Esophagus squamous epithelium (tissue), 5 donors: ENCODE results near the gene SKOR1. TPM values are rescaled to one million over a fixed set of nuclear protein-coding genes. Genes with fewer than 3 reads are reported as not detected.

Experiments
- DNase-seq: peaks from one replicate; lab custom pipeline; 2025; lab: John Stamatoyannopoulos, UW
- H3K27ac ChIP-seq, 4 donors: fragments of 200-600 bp; sonication (generic); one replicate each; pipeline ENCODE4 v1.5.1; 2016 to 2019; ENCODE audit warnings: mild to moderate bottlenecking in 1 of 4
- H3K27me3 ChIP-seq, 4 donors: fragments of 200-600 bp; sonication (generic); 1 replicate in 3 of 4; 2 replicates in 1 of 4; pipeline versions ENCODE4 v1.5.1 to v1.6.0; 2017 to 2021; ENCODE audit warnings: antibody characterized with exemption in 1 of 4
- H3K36me3 ChIP-seq, 3 donors: fragments of 200-600 bp; sonication (generic); one replicate each; pipeline ENCODE4 v1.5.1; 2016 to 2019
- H3K4me1 ChIP-seq, 3 donors: fragments of 200-600 bp; sonication (generic); one replicate each; pipeline ENCODE4 v1.5.1; 2017 to 2019
- H3K4me3 ChIP-seq, 4 donors: fragments of 200-600 bp; sonication (generic); 1 replicate in 3 of 4; 2 replicates in 1 of 4; pipeline ENCODE4 v1.5.1; 2016 to 2019; ENCODE audit warnings: mild to moderate bottlenecking in 2 of 4, moderate library complexity in 1 of 4
- H3K9me3 ChIP-seq, 3 donors: fragments of 200-600 bp; sonication (generic); one replicate each; pipeline ENCODE4 v1.5.1; 2016 to 2019
- POLR2A ChIP-seq, 4 donors: fragments of 450-650 bp; IDR thresholded peaks; one replicate each; pipeline ENCODE4 v1.6.1; 2017; ENCODE audit warnings: antibody characterized with exemption in 4 of 4, mild to moderate bottlenecking in 4 of 4, moderate library complexity in 3 of 4
- WGBS, 2 donors: methylation state at CpG; one replicate each; pipeline ENCODE4 v1.1.5; 2018; 5-methylcytosine and 5-hydroxymethylcytosine counted together
- intact Hi-C: fragments of 100-400 bp; cut with DNase I; formaldehyde crosslinking; loops from one replicate; pipeline ENCODE4 v1.15.0; 2022
- total RNA-seq, 4 donors: library from RNA; depleted of rRNA; stranded (reverse); fragments of >200 nt; gene quantifications; one replicate each; pipeline ENCODE4 v1.1.0, GENCODE V29; 2016
- TF ChIP-seq, protein P1 (sequence below), 6 experiments: fragments of 450-650 bp in 4 of 6; fragments of 200-600 bp in 2 of 6; sonication (generic) in 2 of 6; IDR thresholded peaks; one replicate each; pipeline ENCODE4 v1.5.1; 2016 to 2019; ENCODE audit warnings: antibody characterized with exemption in 6 of 6, mild to moderate bottlenecking in 4 of 6, moderate library complexity in 4 of 6
- donor health status: DM: yes; HTN: yes; CAD: no.

The SKOR1 gene
- total RNA-seq, 4 donors from 2014 or later, result 0.09 to 0.76 (median 0.28) TPM

DNA sequence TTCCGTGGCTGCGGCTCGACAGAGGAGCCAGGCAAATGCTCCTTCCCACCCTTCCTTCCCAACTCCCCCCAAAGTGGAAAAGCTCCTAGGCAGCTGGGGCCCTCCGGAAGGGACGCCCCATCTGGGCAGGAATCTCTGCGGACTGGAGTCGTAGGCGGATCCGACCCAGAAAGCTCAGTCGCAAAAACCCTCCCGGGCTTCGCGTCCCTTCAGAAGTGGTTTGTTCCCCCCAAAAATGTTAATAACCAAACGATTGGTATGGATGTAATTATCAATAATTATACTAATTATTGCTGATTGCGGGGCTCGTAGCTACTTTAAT is 10.8 kb downstream of the SKOR1 start:
- 2 to 5% methylated on average over 10 to 16 of the region's 16 CpGs for WGBS, 2 donors
- Histone ChIP-seq H3K4me1 (peaks cover 44 to 68% (median 48%) of the 10 kb centered on the region in 3 donors), H3K36me3 (no peaks in the 10 kb centered on the region), H3K9me3 (no peaks in the 10 kb centered on the region), H3K4me3 (peak overlapping the region; percentile 23 to 68 (median 46)), H3K27me3 (peaks cover 15 to 58% (median 39%) of the 10 kb centered on the region in 4 donors), H3K27ac (no peak overlapping the region)
- DNase-seq, result no peak
- intact Hi-C loops, result loop anchor here (5.0 to 10.0 kb wide), 2 partner anchors 314 to 891 kb away; partner anchors contain the start of gene C15orf61
- no peak for TF ChIP-seq POLR2A (IDR thresholded peaks at IDR 0.05)
- TF ChIP-seq, protein P1, sequence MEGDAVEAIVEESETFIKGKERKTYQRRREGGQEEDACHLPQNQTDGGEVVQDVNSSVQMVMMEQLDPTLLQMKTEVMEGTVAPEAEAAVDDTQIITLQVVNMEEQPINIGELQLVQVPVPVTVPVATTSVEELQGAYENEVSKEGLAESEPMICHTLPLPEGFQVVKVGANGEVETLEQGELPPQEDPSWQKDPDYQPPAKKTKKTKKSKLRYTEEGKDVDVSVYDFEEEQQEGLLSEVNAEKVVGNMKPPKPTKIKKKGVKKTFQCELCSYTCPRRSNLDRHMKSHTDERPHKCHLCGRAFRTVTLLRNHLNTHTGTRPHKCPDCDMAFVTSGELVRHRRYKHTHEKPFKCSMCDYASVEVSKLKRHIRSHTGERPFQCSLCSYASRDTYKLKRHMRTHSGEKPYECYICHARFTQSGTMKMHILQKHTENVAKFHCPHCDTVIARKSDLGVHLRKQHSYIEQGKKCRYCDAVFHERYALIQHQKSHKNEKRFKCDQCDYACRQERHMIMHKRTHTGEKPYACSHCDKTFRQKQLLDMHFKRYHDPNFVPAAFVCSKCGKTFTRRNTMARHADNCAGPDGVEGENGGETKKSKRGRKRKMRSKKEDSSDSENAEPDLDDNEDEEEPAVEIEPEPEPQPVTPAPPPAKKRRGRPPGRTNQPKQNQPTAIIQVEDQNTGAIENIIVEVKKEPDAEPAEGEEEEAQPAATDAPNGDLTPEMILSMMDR (IDR thresholded peaks at IDR 0.05), result no peak

DNA sequence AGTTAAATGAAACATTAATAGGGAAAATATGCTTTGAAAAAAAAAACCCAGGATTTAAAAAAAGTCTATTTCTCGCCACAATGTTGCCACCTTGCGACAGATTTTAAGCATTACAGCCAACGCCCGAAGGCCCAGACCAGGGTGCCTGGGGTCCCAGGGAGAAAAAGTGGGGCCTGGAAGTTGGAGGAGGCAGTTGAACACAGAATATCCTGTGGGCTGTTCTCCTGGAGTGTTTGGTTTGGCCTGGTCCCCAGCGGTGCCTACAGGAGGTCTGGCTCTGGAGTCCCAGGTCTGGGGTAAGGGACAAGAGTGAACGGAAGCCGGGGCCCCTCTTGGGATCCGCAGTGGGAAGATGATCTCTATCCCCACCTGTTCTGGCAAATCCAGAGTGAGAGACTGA is 11.2 kb downstream of the SKOR1 start:
- Histone ChIP-seq H3K4me3 (peak overlapping the region; percentile 23 to 68 (median 46)), H3K4me1 (peaks cover 44 to 72% (median 52%) of the 10 kb centered on the region in 3 donors), H3K27me3 (peaks cover 15 to 54% (median 37%) of the 10 kb centered on the region in 4 donors), H3K27ac (no peak overlapping the region), H3K36me3 (no peaks in the 10 kb centered on the region), H3K9me3 (no peaks in the 10 kb centered on the region)
- TF ChIP-seq, protein P1 (IDR thresholded peaks at IDR 0.05), result peak; percentile 55 to 86 (median 68)
- no peak for TF ChIP-seq POLR2A (IDR thresholded peaks at IDR 0.05)
- 0 to 37% methylated on average over 4 to 8 of the region's 8 CpGs for WGBS, 2 donors
- intact Hi-C loops, result loop anchor here (5.0 to 10.0 kb wide), 2 partner anchors 314 to 892 kb away; partner anchors contain the start of gene C15orf61
- no peak for DNase-seq

DNA sequence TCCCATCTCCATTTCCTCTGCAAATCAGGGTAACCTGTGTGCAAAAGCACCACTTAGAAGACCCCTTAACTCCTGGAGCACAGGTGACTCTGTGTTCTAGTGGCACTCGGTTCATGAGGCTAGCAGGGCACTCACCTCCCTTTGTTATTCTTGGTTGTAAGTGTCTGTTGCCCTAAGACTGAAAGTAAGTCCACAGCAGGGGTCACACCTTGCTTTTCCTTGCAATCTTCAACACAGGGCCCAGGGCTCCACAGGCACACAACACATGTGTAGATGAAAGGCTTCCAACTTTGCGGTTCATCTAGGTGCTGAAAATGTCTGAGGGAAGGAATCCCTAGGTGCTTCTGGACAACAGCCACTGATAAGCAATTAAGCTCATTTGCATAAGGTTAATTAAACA is 11.6 kb downstream of the SKOR1 start:
- 58 to 65% methylated on average over 2 of the region's 2 CpGs for WGBS, 2 donors
- H3K27me3 ChIP-seq, result peaks cover 15 to 49% (median 35%) of the 10 kb centered on the region in 4 donors
- H3K4me1 ChIP-seq, result peaks cover 44 to 74% (median 52%) of the 10 kb centered on the region in 3 donors
- H3K9me3 ChIP-seq, result no peaks in the 10 kb centered on the region
- intact Hi-C loops, result loop anchor here (5.0 to 10.0 kb wide), 2 partner anchors 315 to 892 kb away; partner anchors contain the start of gene C15orf61
- H3K27ac ChIP-seq, result no peak overlapping the region
- TF ChIP-seq, protein P1 (IDR thresholded peaks at IDR 0.05), result no peak
- TF ChIP-seq POLR2A (IDR thresholded peaks at IDR 0.05), result no peak
- H3K4me3 ChIP-seq, result no peak overlapping the region
- DNase-seq, result no peak
- no peaks in the 10 kb centered on the region for H3K36me3 ChIP-seq

DNA sequence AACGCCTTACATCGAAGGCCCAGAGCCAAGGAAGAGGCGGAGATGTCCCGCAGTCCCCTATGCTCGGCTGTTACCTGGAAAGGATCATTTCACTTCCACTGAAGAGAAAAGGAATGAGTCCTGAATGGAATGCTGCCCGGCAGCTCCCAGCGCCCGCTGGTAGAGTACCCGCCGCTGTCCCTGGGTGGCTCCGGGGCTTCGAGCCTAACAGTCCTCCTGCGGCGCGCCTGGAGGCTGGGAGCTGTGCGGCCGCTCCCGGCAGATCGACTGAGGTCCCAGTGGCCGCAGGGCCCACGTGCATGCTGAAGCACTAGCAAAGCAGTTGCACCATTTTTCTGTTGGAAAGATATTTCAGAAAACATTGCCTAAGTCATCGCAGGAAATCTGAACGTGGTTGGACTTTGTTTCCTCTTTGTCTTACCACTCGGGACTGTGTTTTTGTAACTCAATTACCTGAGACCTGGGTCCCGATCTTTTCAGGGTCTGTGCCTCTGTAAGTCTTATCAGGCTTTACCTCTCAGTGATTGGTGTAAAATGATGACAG is 13.6 kb downstream of the SKOR1 start:
- TF ChIP-seq, protein P1 (IDR thresholded peaks at IDR 0.05), result peak in 1 of 6 experiments; percentile 15
- no peak for TF ChIP-seq POLR2A (IDR thresholded peaks at IDR 0.05)
- Histone ChIP-seq H3K27me3 (peaks cover 6 to 30% (median 16%) of the 10 kb centered on the region in 4 donors), H3K9me3 (no peaks in the 10 kb centered on the region), H3K4me3 (peak overlapping the region in 3 of 4 donors; percentile 71 to 93 (median 84)), H3K4me1 (peaks cover 30 to 59% (median 39%) of the 10 kb centered on the region in 3 donors), H3K27ac (peak overlapping the region in 3 of 4 donors; percentile 24 to 98 (median 98)), H3K36me3 (no peaks in the 10 kb centered on the region)
- DNase-seq, result no peak
- 12 to 14% methylated on average over 9 to 25 of the region's 25 CpGs for WGBS, 2 donors
- intact Hi-C loops, result loop anchor here (5.0 to 10.0 kb wide), 2 partner anchors 317 to 894 kb away; partner anchors contain the start of gene C15orf61

DNA sequence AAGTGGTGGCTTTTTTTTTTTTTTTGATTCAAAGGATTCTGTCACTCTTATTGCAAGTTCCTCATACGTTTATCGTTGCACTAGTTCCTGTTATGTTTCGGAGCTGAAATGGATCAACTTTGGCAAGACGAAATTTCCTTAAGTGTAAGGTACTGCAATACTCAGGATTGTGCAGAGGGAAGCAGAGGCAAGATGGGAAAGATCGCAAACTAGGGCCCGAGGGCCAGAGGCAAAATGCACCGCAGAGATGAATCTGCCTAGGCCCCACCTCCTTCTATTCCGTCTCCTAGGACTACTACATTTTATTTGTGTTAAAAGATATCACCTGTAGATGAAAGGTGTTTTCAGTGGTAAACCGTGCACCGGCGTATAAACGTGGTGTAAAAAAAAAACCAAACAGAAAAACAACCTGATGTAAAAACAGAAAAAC is 14.2 kb downstream of the SKOR1 start:
- TF ChIP-seq, protein P1 (IDR thresholded peaks at IDR 0.05), result no peak
- TF ChIP-seq POLR2A (IDR thresholded peaks at IDR 0.05), result no peak
- peak overlapping the region; percentile 92 to 98 (median 96) for H3K27ac ChIP-seq
- intact Hi-C loops, result loop anchor here (5.0 to 10.0 kb wide), 2 partner anchors 317 to 895 kb away; partner anchors contain the start of gene C15orf61
- peak overlapping the region; percentile 71 to 93 (median 87) for H3K4me3 ChIP-seq
- peaks cover 23 to 52% (median 33%) of the 10 kb centered on the region in 3 donors for H3K4me1 ChIP-seq
- H3K9me3 ChIP-seq, result no peaks in the 10 kb centered on the region
- no peak for DNase-seq
- 2 to 3% methylated on average over 12 of the region's 12 CpGs for WGBS, 2 donors
- H3K27me3 ChIP-seq, result peaks cover 0 to 24% (median 14%) of the 10 kb centered on the region in 4 donors
- H3K36me3 ChIP-seq, result no peaks in the 10 kb centered on the region
